ENCODE results near the gene LHX2.

The LHX2 gene

GRCh38 chr9:124000161-124000783 is 11.3 kb upstream of the LHX2 start:
- DNase-seq (ENCODE audit: low read depth) = no peak

GRCh38 chr9:124000784-124001457 is 10.6 kb upstream of the LHX2 start:
- DNase-seq (ENCODE audit: low read depth) = no peak

GRCh38 chr9:124001458-124001799 is 10.1 kb upstream of the LHX2 start:
- DNase-seq (ENCODE audit: low read depth) = no peak

GRCh38 chr9:124001866-124002525 is 9.6 kb upstream of the LHX2 start:
- no peak for DNase-seq (ENCODE audit: low read depth)

- DNase-seq (ENCODE audit: low read depth) = no peak
Observed at GRCh38 chr9:124003636-124004349, 7.8 kb upstream of the LHX2 start.

- DNase-seq (ENCODE audit: low read depth) = no peak
Observed at GRCh38 chr9:124004593-124004992, 7.0 kb upstream of the LHX2 start.

GRCh38 chr9:124005029-124005771 is 6.4 kb upstream of the LHX2 start:
- DNase-seq (ENCODE audit: low read depth) = no peak

GRCh38 chr9:124006448-124007361 is 4.9 kb upstream of the LHX2 start:
- DNase-seq (ENCODE audit: low read depth) = no peak

- DNase-seq (ENCODE audit: low read depth) = no peak
Observed at GRCh38 chr9:124007565-124008302, 3.8 kb upstream of the LHX2 start.

GRCh38 chr9:124008303-124008693 is 3.3 kb upstream of the LHX2 start:
- no peak for DNase-seq (ENCODE audit: low read depth)

- DNase-seq (ENCODE audit: low read depth) = no peak
Observed at GRCh38 chr9:124008694-124009530, 2.7 kb upstream of the LHX2 start.

- no peak for DNase-seq (ENCODE audit: low read depth)
Observed at GRCh38 chr9:124009531-124010217, 1.9 kb upstream of the LHX2 start.

- no peak for DNase-seq (ENCODE audit: low read depth)
Observed at GRCh38 chr9:124010303-124010664, 1.3 kb upstream of the LHX2 start.

- DNase-seq (ENCODE audit: low read depth) = no peak
Observed at GRCh38 chr9:124010665-124011321, 775 bp upstream of the LHX2 start.

- no peak for DNase-seq (ENCODE audit: low read depth)
Observed at GRCh38 chr9:124012368-124013301, 1.1 kb downstream of the LHX2 start.

GRCh38 chr9:124013309-124014210 is 2.0 kb downstream of the LHX2 start:
- DNase-seq (ENCODE audit: low read depth) = no peak

All from activated T-helper 1 cell treated with Interleukin-2 at 50 U/mL for 16 hours (primary cell).